ENCODE measurements around the gene UNC13C.

Gene UNC13C

GRCh38 chr15:54681584-54681983 lies 703.3 kb downstream of the UNC13C start (continued):
- no peak for TF ChIP-seq PRDM6 (tag by site-specific recombination; IDR thresholded peaks at IDR 0.05)
- TF ChIP-seq ATF2 (tag by site-specific recombination; IDR thresholded peaks at IDR 0.05; ENCODE audit: low read depth): no peak
- no peak for TF ChIP-seq ZNF501 (tag by site-specific recombination; IDR thresholded peaks at IDR 0.05)
- no peak for TF ChIP-seq ZNF114 (tag by site-specific recombination; IDR thresholded peaks at IDR 0.05)
- no peak for TF ChIP-seq RBAK (tag by site-specific recombination; IDR thresholded peaks at IDR 0.05)

Measured in HEK293 (cell line).